K562 (cell line): ENCODE measurements around the gene ROR2. TPM values are rescaled to one million over a fixed set of nuclear protein-coding genes. Genes with fewer than 3 reads are reported as not detected.

Source experiments
- ATAC-seq: fragments of 200-7000 bp; cut with Tn5 transposase; 3 replicates; pipeline ENCODE4 v1.9.1; 2020; ENCODE audit warnings: moderate library complexity
- BruUV-seq: library from RNA; stranded (reverse); fragments of 400-500 nt; replicated peaks from 2 replicates; lab custom pipeline; 2021; lab: Mats Ljungman, UMichigan
- CTCF ChIA-PET: fragments of 300-600 bp; formaldehyde crosslinking; extraction: SDS; loops from one replicate; lab custom pipeline; 2021; ENCODE audit warnings: low intra/inter-chr PET ratio; lab: Yijun Ruan, JAX
- POLR2A ChIA-PET: fragments of 300-600, 350-650 bp; sonication (Branson Sonifier 250); formaldehyde crosslinking; extraction: SDS; loops from one replicate; lab custom pipeline; 2021; ENCODE audit warnings: antibody characterized with exemption, inconsistent platforms; lab: Yijun Ruan, JAX
- DNase-seq, 4 experiments: peaks; one replicate each; pipeline versions ENCODE4 v3.0.0 to v3.0.0-alpha.2; 2011 to 2018; ENCODE audit warnings: low spot score in 3 of 4, mixed read lengths in 3 of 4; ENCODE audit errors: extremely low read depth in 1 of 4
- FAIRE-seq: peaks from 2 replicates; lab custom pipeline; 2011; peaks lifted over from hg19 to GRCh38; lab: Jason Lieb, UNC
- H2AFZ ChIP-seq: 2 replicates; pipeline ENCODE4 v1.6.0; 2011; ENCODE audit warnings: low read depth, low read length, control low read depth, inconsistent platforms
- H3K27ac ChIP-seq: fragments of 200-600 bp; 3 replicates; pipeline ENCODE4 v1.8.0; 2011; ENCODE audit warnings: low read depth, mild to moderate bottlenecking, control low read depth, inconsistent platforms, low read length, moderate library complexity, mixed read lengths; ENCODE audit errors: extremely low read depth
- H3K27me3 ChIP-seq, 2 experiments: fragments of 300-600 bp in 1 of 2; 2 replicates in 1 of 2; 3 replicates in 1 of 2; pipeline versions ENCODE4 v1.6.0 to v1.8.0; 2011; ENCODE audit warnings: inconsistent platforms in 2 of 2, low read length in 2 of 2, mild to moderate bottlenecking in 1 of 2, mixed read lengths in 1 of 2, moderate library complexity in 1 of 2; ENCODE audit not compliant: control insufficient read depth in 2 of 2, insufficient read depth in 2 of 2
- H3K36me3 ChIP-seq: fragments of 300-600 bp; 3 replicates; pipeline ENCODE4 v1.8.0; 2011; ENCODE audit warnings: mild to moderate bottlenecking, low read length, inconsistent platforms; ENCODE audit not compliant: control insufficient read depth, insufficient read depth
- H3K4me1 ChIP-seq, 2 experiments: fragments of 200-600 bp in 1 of 2; replicated peaks in 1 of 2; 2 replicates in 1 of 2; 3 replicates in 1 of 2; pipeline versions ENCODE4 v1.5.1 to v1.8.0; 2011; ENCODE audit warnings: inconsistent platforms in 2 of 2, low read length in 2 of 2, mild to moderate bottlenecking in 1 of 2, mixed read lengths in 1 of 2, moderate library complexity in 1 of 2; ENCODE audit not compliant: control insufficient read depth in 2 of 2, insufficient read depth in 2 of 2
- H3K4me2 ChIP-seq: 2 replicates; pipeline ENCODE4 v1.6.1; 2011; ENCODE audit warnings: low read length, control low read depth, inconsistent platforms, mixed read lengths; ENCODE audit not compliant: insufficient read depth
- H3K4me3 ChIP-seq: fragments of 200-600 bp; sonication (generic), shearing (Covaris generic); 2 replicates; pipeline ENCODE4 v1.5.1; 2016; ENCODE audit warnings: control low read depth, inconsistent platforms
- H3K79me2 ChIP-seq: fragments of 200-600 bp; 3 replicates; pipeline ENCODE4 v1.8.0; 2011; ENCODE audit warnings: low read length, inconsistent platforms; ENCODE audit not compliant: control insufficient read depth, insufficient read depth
- H3K9ac ChIP-seq, 2 experiments: 2 replicates each; pipeline versions ENCODE4 v1.6.0 to v1.6.1; 2011; ENCODE audit warnings: low read depth in 2 of 2, low read length in 2 of 2, control low read depth in 1 of 2, inconsistent platforms in 1 of 2, mild to moderate bottlenecking in 1 of 2, mixed read lengths in 1 of 2; ENCODE audit not compliant: insufficient read depth in 1 of 2
- H3K9me1 ChIP-seq: one replicate; pipeline ENCODE4 v1.6.0; 2011; ENCODE audit warnings: inconsistent platforms, mild to moderate bottlenecking, low read length, moderate library complexity; ENCODE audit not compliant: control insufficient read depth, insufficient read depth
- H3K9me3 ChIP-seq: replicated peaks from 2 replicates; pipeline ENCODE4 v1.5.1; 2011; ENCODE audit warnings: low read depth, low read length, inconsistent platforms; ENCODE audit not compliant: control insufficient read depth, insufficient read depth
- H4K20me1 ChIP-seq: replicated peaks from 2 replicates; pipeline ENCODE4 v1.6.1; 2011; ENCODE audit warnings: low read length, inconsistent platforms, mixed read lengths; ENCODE audit not compliant: control insufficient read depth, insufficient read depth
- ARID3A ChIP-seq: IDR thresholded peaks from 2 replicates; pipeline ENCODE4 v1.6.1; 2012; ENCODE audit warnings: low read depth, low read length, improper control_type of control experiment, borderline replicate concordance
- ERF ChIP-seq: fragments of 450-650 bp; formaldehyde crosslinking; IDR thresholded peaks from 2 replicates; pipeline ENCODE4 v1.4.0; 2020; ENCODE audit warnings: mild to moderate bottlenecking, mixed read lengths
- ESRRB ChIP-seq: fragments of 250-450 bp; sonication (Bioruptor Pico); IDR thresholded peaks from 2 replicates; pipeline ENCODE4 v1.5.0; 2020; ENCODE audit warnings: mild to moderate bottlenecking, moderate library complexity, borderline replicate concordance
- HDAC6 ChIP-seq: IDR thresholded peaks from 2 replicates; pipeline ENCODE4 v1.6.1; 2012; ENCODE audit warnings: low read depth, mild to moderate bottlenecking, control low read depth, inconsistent platforms, low read length, moderate library complexity
- HES1 ChIP-seq: fragments of 450-650 bp; IDR thresholded peaks from 2 replicates; pipeline ENCODE4 v1.6.1; 2016; ENCODE audit warnings: low read depth, mild to moderate bottlenecking, moderate library complexity
- PHF21A ChIP-seq: fragments of 450-650 bp; IDR thresholded peaks from 2 replicates; pipeline ENCODE4 v1.6.1; 2017; ENCODE audit warnings: low read depth, borderline replicate concordance
- RCOR1 ChIP-seq, 2 experiments: IDR thresholded peaks; 2 replicates each; pipeline ENCODE4 v1.6.1; 2012; ENCODE audit warnings: low read depth in 2 of 2, low read length in 2 of 2, borderline replicate concordance in 1 of 2, improper control_type of control experiment in 1 of 2
- SAFB2 ChIP-seq: fragments of 200-400 bp; formaldehyde crosslinking; IDR thresholded peaks from 2 replicates; pipeline ENCODE4 v1.6.1; 2018; ENCODE audit warnings: borderline replicate concordance, low read length, low read depth, moderate library complexity; ENCODE audit not compliant: severe bottlenecking
- SIX5 ChIP-seq, 2 experiments: IDR thresholded peaks; 2 replicates each; pipeline ENCODE4 v1.6.1; 2011; ENCODE audit warnings: low read length in 2 of 2, borderline replicate concordance in 1 of 2, low read depth in 1 of 2, mild to moderate bottlenecking in 1 of 2, moderate library complexity in 1 of 2; ENCODE audit not compliant: insufficient read depth in 1 of 2
- SPI1 ChIP-seq: IDR thresholded peaks from 2 replicates; pipeline ENCODE4 v1.6.1; 2011; ENCODE audit warnings: low read depth, low read length, control low read depth, borderline replicate concordance
- ZNF12 ChIP-seq: sonication (generic); formaldehyde crosslinking; IDR thresholded peaks from 2 replicates; pipeline ENCODE4 v1.4.0; 2020; ENCODE audit warnings: mild to moderate bottlenecking, missing genetic modification reagents
- ZNF583 ChIP-seq: fragments of 250-450 bp; sonication (Bioruptor Pico); IDR thresholded peaks from 2 replicates; pipeline ENCODE4 v1.4.0; 2020
- ZNF695 ChIP-seq: fragments of 450-650 bp; formaldehyde crosslinking; IDR thresholded peaks from 2 replicates; pipeline ENCODE4 v1.4.0; 2020; ENCODE audit warnings: mild to moderate bottlenecking, moderate library complexity
- ZNF764 ChIP-seq: fragments of 250-450 bp; sonication (Bioruptor Pico); IDR thresholded peaks from 2 replicates; pipeline ENCODE4 v1.4.0; 2020; ENCODE audit warnings: low read depth, mild to moderate bottlenecking, moderate library complexity
- ZSCAN29 ChIP-seq: fragments of 450-650 bp; IDR thresholded peaks from 2 replicates; pipeline ENCODE4 v1.6.1; 2017
- WGBS: fragments of 100-300 bp; shearing (Covaris generic); methylation state at CpG from one replicate; pipeline ENCODE4 v1.1.6; 2016; ENCODE audit warnings: low coverage, mixed read lengths; ENCODE audit not compliant: insufficient coverage; ENCODE audit errors: missing lambda C conversion rate; 5-methylcytosine and 5-hydroxymethylcytosine counted together
- in situ Hi-C: fragments of 300-500 bp; cut with MboI; formaldehyde crosslinking; loops from 4 replicates; pipeline ENCODE4 v1.15.0; 2018; ENCODE audit warnings: inconsistent platforms, mixed read lengths
- intact Hi-C: fragments of 100-400 bp; cut with micrococcal nuclease; formaldehyde crosslinking; loops from 2 replicates; pipeline ENCODE4 v1.14.2; 2022
- polyA plus RNA-seq, 8 experiments: library from polyadenylated mRNA; depleted of rRNA in 4 of 8; stranded (reverse) in 5 of 8; unstranded in 3 of 8; fragments of >200 nt; fragmentation: Nextera tagmentation in 2 of 8; fragmentation: Illumina TruSeq in 1 of 8; extraction: Ambion mirVana in 2 of 8; extraction: Trizol in 1 of 8; gene quantifications; 2 replicates each; pipeline versions ENCODE4 v1.2.1 to v1.2.3, GENCODE V29; 2011 to 2014; ENCODE audit warnings: inconsistent platforms in 1 of 8, missing spikeins in 1 of 8
- total RNA-seq, 7 experiments: library from RNA; depleted of rRNA in 6 of 7; stranded (reverse); fragments of >200 nt in 6 of 7; fragmentation: Illumina TruSeq in 2 of 7; extraction: Trizol in 2 of 7; gene quantifications; 2 replicates each; pipeline versions ENCODE4 v1.2.1 to v1.2.3, GENCODE V29; 2011 to 2021; ENCODE audit warnings: low replicate concordance in 1 of 7
- TF ChIP-seq, protein P1 (sequence below): fragments of 450-650 bp; IDR thresholded peaks from 2 replicates; pipeline ENCODE4 v1.6.1; 2016; ENCODE audit warnings: antibody characterized with exemption

ROR2 gene
- total and polyA plus RNA-seq, 9 of the 15 experiments (the other 6 are each of a cell fraction or from before 2014, with no cell fraction given): 5.6 to 33.8 (median 15.3) TPM

DNA sequence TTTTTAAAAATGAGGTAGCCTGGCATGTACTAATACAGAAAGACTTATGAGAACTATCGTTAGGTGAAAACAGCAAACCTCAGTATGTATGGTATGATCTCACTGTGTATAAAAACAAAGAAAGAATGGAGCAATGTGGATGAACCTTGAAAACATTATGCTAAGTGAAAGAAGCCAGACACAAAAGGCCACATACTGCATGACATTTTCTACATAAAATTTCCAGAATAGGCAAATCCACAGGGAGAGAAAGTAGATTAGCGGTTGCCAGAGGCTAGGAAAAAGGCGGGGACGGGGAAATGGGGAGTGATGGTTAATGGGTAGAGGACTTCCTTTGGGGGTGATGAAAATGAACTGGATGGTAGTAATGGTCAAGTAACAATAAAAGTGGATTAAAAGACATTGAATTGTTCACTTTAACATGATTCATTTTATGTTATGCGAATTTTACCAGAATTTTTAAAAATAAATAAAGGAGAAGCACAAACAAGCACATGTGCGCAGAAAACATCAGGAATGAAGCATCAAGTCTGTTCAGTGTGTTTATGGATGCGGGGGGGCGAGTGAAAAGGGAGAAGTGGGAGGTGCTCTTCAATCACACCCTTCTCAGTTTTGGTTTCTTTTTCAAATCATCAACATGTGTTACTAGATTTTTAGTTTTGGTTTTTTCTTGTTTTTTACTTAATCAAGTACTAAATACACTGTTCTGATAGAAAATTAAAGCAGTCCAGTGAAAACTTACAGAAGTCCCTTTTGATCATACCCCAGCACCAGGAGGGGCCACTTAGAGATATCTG is 16.3 kb downstream of the ROR2 start:
- ATAC-seq (peak; percentile 75), DNase-seq (peak in 1 of 4 experiments; percentile 48), FAIRE-seq (no peak)
- BruUV-seq: no TSS peak
- Histone ChIP-seq H3K4me3 (no peak overlapping the region), H3K27ac (peak overlapping the region; percentile 29; the same call in 1 of the 3 replicates), H3K9ac (no peak overlapping the region), H4K20me1 (no peaks in the 10 kb centered on the region), H3K9me1 (no peaks in the 10 kb centered on the region), H3K79me2 (peaks cover 97% of the 10 kb centered on the region), H3K9me3 (peaks cover 19% of the 10 kb centered on the region), H3K4me1 (peaks cover 10 to 13% of the 10 kb centered on the region in 2 experiments; a peak in 4 of 5 replicates), H3K4me2 (peak overlapping the region; percentile 13; the same call in 1 of the 2 replicates), H2AFZ (no peak overlapping the region), H3K36me3 (peaks cover 6% of the 10 kb centered on the region; the same call in 1 of the 3 replicates), H3K27me3 (no peaks in the 10 kb centered on the region)
- intact Hi-C loops (no loop called here), in situ Hi-C loops (no loop called here)
- 58% methylated on average over 8 of the region's 8 CpGs for WGBS
- CTCF ChIA-PET: no interaction called here
- POLR2A ChIA-PET: interaction anchor here (0.6 to 4.0 kb wide), 5 partner anchors 12 to 732 kb away, joined by 3 to 27 read pairs (median 4); no protein-coding TSS in a partner anchor
- TF ChIP-seq ZNF12 (CRISPR knock-in tag) (no peak), PHF21A (no peak), SIX5 (IDR thresholded peaks at IDR 0.05; ENCODE audit: borderline replicate concordance in 1 of 2, insufficient read depth in 1 of 2, low read depth in 1 of 2, low read length in 2 of 2) (no peak), SPI1 (peak; percentile 59; the same call in 1 of the 2 replicates), ZSCAN29 (no peak), ZNF583 (no peak), HES1 (no peak), ARID3A (no peak), SAFB2 (no peak), ERF (CRISPR knock-in tag) (no peak), ESRRB (CRISPR knock-in tag) (no peak), ZNF764 (no peak), HDAC6 (no peak), ZNF695 (CRISPR knock-in tag) (no peak), RCOR1 (IDR thresholded peaks at IDR 0.05; ENCODE audit: borderline replicate concordance in 1 of 2, low read depth in 2 of 2, low read length in 2 of 2) (0 out of 4 replicates have a peak, but pooled peaks of 1 of the 2 experiments have one; percentile 18)
- TF ChIP-seq, protein P1, sequence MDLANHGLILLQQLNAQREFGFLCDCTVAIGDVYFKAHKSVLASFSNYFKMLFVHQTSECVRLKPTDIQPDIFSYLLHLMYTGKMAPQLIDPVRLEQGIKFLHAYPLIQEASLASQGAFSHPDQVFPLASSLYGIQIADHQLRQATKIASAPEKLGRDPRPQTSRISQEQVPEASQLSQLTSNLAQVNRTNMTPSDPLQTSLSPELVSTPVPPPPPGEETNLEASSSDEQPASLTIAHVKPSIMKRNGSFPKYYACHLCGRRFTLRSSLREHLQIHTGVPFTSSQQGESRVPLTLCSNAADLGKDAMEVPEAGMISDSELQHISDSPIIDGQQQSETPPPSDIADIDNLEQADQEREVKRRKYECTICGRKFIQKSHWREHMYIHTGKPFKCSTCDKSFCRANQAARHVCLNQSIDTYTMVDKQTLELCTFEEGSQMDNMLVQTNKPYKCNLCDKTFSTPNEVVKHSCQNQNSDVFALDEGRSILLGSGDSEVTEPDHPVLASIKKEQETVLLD: no peak
